SK-N-SH (cell line): ENCODE data around the gene CDKL4.
A peak's percentile ranks its signal among the peaks of the same experiment; 100 is the strongest.

ENCODE experiments used
- EP300 ChIP-seq, 2 experiments: IDR thresholded peaks; 2 replicates each; pipeline versions ENCODE4 v1.4.0 to v1.6.1; 2012; ENCODE audit warnings: borderline replicate concordance in 1 of 2, low read depth in 1 of 2, low read length in 1 of 2
- FOSL2 ChIP-seq: IDR thresholded peaks from 2 replicates; pipeline ENCODE4 v1.4.0; 2012; ENCODE audit warnings: low read depth, mild to moderate bottlenecking, moderate library complexity, borderline replicate concordance
- JUND ChIP-seq: IDR thresholded peaks from 2 replicates; pipeline ENCODE4 v1.4.0; 2012
- POLR2AphosphoS5 ChIP-seq: IDR thresholded peaks from 2 replicates; pipeline ENCODE4 v1.6.1; 2012; ENCODE audit warnings: low read depth, low read length
- RXRA ChIP-seq: IDR thresholded peaks from 2 replicates; pipeline ENCODE4 v1.4.0; 2012; ENCODE audit warnings: low read depth, mild to moderate bottlenecking, borderline replicate concordance
- TAF1 ChIP-seq: IDR thresholded peaks from 2 replicates; pipeline ENCODE4 v1.6.1; 2012; ENCODE audit warnings: low read depth, mild to moderate bottlenecking, low read length, moderate library complexity, borderline replicate concordance
- TCF12 ChIP-seq: IDR thresholded peaks from 2 replicates; pipeline ENCODE4 v1.4.0; 2012
- YY1 ChIP-seq: IDR thresholded peaks from 2 replicates; pipeline ENCODE4 v1.4.0; 2012; ENCODE audit warnings: low read depth, mild to moderate bottlenecking
- TF ChIP-seq, protein P1 (sequence below): fragments of 200-600 bp; sonication (generic); IDR thresholded peaks from 2 replicates; pipeline ENCODE4 v1.6.1; 2017; ENCODE audit warnings: antibody characterized with exemption, mild to moderate bottlenecking, moderate library complexity
- TF ChIP-seq, protein P2 (sequence below): IDR thresholded peaks from 2 replicates; pipeline ENCODE4 v1.6.1; 2012; ENCODE audit warnings: mild to moderate bottlenecking, low read depth, low read length, moderate library complexity
- TF ChIP-seq, protein P3 (sequence below): IDR thresholded peaks from 2 replicates; pipeline ENCODE4 v1.4.0; 2012; ENCODE audit warnings: low read depth
- TF ChIP-seq, protein P4 (sequence below): fragments of 150-350 bp; IDR thresholded peaks from 2 replicates; pipeline ENCODE4 v1.6.1; 2017; ENCODE audit warnings: antibody characterized with exemption, low read length, low read depth, borderline replicate concordance

DNA sequence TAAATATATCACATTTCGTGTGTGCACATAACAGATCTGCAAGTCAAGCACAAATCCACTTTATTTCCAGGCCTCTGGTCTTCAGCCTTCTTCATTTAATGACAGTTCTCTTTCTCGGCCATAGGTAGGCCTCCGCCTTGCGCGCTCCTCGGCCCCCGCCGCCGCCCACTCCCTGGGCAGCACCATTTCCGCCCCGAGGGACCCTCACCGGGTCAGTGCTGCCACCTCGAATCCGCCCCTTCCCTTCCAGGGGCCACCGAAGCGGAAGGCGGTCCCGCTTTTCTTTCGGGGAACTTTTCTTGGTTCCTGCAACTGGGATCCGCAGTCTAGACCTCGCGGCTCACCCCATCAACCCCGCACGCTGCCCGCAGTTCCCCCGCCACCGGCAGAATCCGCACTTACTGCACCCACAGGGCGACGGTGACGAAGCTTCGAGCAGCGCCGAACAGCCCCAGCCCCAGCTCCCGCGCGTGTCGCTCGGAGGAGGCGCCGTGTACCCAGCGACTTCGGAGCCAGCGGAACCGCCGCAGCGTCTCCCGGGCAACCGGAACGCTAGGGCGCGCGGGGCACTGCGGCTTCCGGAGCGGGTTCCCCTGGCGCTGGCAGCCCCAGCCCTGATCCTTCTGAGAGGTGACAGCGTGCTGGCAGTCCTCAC is at the start of gene CDKL4:
- TF ChIP-seq, protein P1, sequence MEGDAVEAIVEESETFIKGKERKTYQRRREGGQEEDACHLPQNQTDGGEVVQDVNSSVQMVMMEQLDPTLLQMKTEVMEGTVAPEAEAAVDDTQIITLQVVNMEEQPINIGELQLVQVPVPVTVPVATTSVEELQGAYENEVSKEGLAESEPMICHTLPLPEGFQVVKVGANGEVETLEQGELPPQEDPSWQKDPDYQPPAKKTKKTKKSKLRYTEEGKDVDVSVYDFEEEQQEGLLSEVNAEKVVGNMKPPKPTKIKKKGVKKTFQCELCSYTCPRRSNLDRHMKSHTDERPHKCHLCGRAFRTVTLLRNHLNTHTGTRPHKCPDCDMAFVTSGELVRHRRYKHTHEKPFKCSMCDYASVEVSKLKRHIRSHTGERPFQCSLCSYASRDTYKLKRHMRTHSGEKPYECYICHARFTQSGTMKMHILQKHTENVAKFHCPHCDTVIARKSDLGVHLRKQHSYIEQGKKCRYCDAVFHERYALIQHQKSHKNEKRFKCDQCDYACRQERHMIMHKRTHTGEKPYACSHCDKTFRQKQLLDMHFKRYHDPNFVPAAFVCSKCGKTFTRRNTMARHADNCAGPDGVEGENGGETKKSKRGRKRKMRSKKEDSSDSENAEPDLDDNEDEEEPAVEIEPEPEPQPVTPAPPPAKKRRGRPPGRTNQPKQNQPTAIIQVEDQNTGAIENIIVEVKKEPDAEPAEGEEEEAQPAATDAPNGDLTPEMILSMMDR = no peak
- no peak for TF ChIP-seq YY1
- TF ChIP-seq EP300 (IDR thresholded peaks at IDR 0.05; ENCODE audit: borderline replicate concordance in 1 of 2, low read depth in 1 of 2, low read length in 1 of 2) = no peak; a peak in 1 of 4 replicates
- TF ChIP-seq, protein P2, sequence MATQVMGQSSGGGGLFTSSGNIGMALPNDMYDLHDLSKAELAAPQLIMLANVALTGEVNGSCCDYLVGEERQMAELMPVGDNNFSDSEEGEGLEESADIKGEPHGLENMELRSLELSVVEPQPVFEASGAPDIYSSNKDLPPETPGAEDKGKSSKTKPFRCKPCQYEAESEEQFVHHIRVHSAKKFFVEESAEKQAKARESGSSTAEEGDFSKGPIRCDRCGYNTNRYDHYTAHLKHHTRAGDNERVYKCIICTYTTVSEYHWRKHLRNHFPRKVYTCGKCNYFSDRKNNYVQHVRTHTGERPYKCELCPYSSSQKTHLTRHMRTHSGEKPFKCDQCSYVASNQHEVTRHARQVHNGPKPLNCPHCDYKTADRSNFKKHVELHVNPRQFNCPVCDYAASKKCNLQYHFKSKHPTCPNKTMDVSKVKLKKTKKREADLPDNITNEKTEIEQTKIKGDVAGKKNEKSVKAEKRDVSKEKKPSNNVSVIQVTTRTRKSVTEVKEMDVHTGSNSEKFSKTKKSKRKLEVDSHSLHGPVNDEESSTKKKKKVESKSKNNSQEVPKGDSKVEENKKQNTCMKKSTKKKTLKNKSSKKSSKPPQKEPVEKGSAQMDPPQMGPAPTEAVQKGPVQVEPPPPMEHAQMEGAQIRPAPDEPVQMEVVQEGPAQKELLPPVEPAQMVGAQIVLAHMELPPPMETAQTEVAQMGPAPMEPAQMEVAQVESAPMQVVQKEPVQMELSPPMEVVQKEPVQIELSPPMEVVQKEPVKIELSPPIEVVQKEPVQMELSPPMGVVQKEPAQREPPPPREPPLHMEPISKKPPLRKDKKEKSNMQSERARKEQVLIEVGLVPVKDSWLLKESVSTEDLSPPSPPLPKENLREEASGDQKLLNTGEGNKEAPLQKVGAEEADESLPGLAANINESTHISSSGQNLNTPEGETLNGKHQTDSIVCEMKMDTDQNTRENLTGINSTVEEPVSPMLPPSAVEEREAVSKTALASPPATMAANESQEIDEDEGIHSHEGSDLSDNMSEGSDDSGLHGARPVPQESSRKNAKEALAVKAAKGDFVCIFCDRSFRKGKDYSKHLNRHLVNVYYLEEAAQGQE = no peak
- no peak for TF ChIP-seq TAF1
- TF ChIP-seq, protein P3, sequence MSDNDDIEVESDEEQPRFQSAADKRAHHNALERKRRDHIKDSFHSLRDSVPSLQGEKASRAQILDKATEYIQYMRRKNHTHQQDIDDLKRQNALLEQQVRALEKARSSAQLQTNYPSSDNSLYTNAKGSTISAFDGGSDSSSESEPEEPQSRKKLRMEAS = peak; percentile 92
- no peak for TF ChIP-seq JUND
- TF ChIP-seq, protein P4, sequence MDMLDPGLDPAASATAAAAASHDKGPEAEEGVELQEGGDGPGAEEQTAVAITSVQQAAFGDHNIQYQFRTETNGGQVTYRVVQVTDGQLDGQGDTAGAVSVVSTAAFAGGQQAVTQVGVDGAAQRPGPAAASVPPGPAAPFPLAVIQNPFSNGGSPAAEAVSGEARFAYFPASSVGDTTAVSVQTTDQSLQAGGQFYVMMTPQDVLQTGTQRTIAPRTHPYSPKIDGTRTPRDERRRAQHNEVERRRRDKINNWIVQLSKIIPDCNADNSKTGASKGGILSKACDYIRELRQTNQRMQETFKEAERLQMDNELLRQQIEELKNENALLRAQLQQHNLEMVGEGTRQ = no peak
- TF ChIP-seq RXRA = no peak
- 0 out of 2 replicates have a peak, but pooled peaks have one; percentile 4 for TF ChIP-seq TCF12
- no peak for TF ChIP-seq FOSL2
- no peak for TF ChIP-seq POLR2AphosphoS5
